ENCODE data around the gene MAPKAPK2.

GRCh38 chr1:206721454-206721853 is 36.7 kb downstream of the MAPKAPK2 start:
- TF ChIP-seq EZH2 (IDR thresholded peaks at IDR 0.05; ENCODE audit: insufficient read depth, poor library complexity, severe bottlenecking) = no peak
- TF ChIP-seq EZH2phosphoT487 (IDR thresholded peaks at IDR 0.05; ENCODE audit: insufficient read depth, low read depth) = no peak

Data from GM23248 (cell line).